Heart left ventricle (tissue), 16 donors: ENCODE results near the gene RAB17. TPM values are rescaled to one million over a fixed set of nuclear protein-coding genes. Genes with fewer than 3 reads are reported as not detected.

Source experiments
- ATAC-seq, 4 donors: fragments of 200-7000 bp; cut with Tn5 transposase; one replicate each; pipeline ENCODE4 v1.9.1; 2020 to 2022; ENCODE audit warnings: moderate library complexity in 4 of 4, mild to moderate bottlenecking in 3 of 4, moderate number of reproducible peaks in 1 of 4
- DNase-seq, 5 donors: peaks; one replicate each; pipeline ENCODE4 v3.0.0-alpha.2; 2020
- H3K27ac ChIP-seq, 12 donors: fragments of 200-600 bp; sonication (generic) in 4 of 12; one replicate each; pipeline versions ENCODE4 v1.5.0 to v1.8.0; 2016 to 2022; ENCODE audit warnings: mild to moderate bottlenecking in 2 of 12
- H3K27me3 ChIP-seq, 9 donors: fragments of 200-600 bp; sonication (generic) in 2 of 9; one replicate each; pipeline versions ENCODE4 v1.5.1 to v1.8.0; 2016 to 2022; ENCODE audit warnings: mild to moderate bottlenecking in 3 of 9
- H3K36me3 ChIP-seq, 9 donors: fragments of 200-600 bp; sonication (generic) in 2 of 9; one replicate each; pipeline versions ENCODE4 v1.5.0 to v1.8.0; 2018 to 2022; ENCODE audit warnings: mild to moderate bottlenecking in 2 of 9
- H3K4me1 ChIP-seq, 12 donors: fragments of 200-600 bp; sonication (generic) in 4 of 12; one replicate each; pipeline versions ENCODE4 v1.5.0 to v1.8.0; 2016 to 2022; ENCODE audit warnings: mild to moderate bottlenecking in 3 of 12
- H3K4me3 ChIP-seq, 12 donors: fragments of 200-600 bp; sonication (generic) in 4 of 12; one replicate each; pipeline versions ENCODE4 v1.5.0 to v1.8.0; 2017 to 2022; ENCODE audit warnings: mild to moderate bottlenecking in 9 of 12, moderate library complexity in 4 of 12
- H3K9me3 ChIP-seq, 12 donors: fragments of 200-600 bp; sonication (generic) in 4 of 12; one replicate each; pipeline versions ENCODE4 v1.5.0 to v1.8.0; 2016 to 2022; ENCODE audit warnings: mild to moderate bottlenecking in 1 of 12
- CTCF ChIP-seq, 12 donors: fragments of 200-600 bp; sonication (generic) in 4 of 12; IDR thresholded peaks; one replicate each; pipeline versions ENCODE4 v1.5.0 to v1.8.0; 2018 to 2022; ENCODE audit warnings: antibody characterized with exemption in 12 of 12, mild to moderate bottlenecking in 5 of 12
- POLR2A ChIP-seq, 2 donors: fragments of 450-650 bp; IDR thresholded peaks; one replicate each; pipeline ENCODE4 v1.6.1; 2017; ENCODE audit warnings: antibody characterized with exemption in 2 of 2, mild to moderate bottlenecking in 2 of 2, moderate library complexity in 2 of 2
- WGBS, 4 donors: extraction: QIAGEN DNeasy Blood & Tissue Kit in 2 of 4; methylation state at CpG; one replicate each; pipeline versions ENCODE4 v1.1.5 to v1.1.7; 2013 to 2018; 5-methylcytosine and 5-hydroxymethylcytosine counted together
- intact Hi-C, 10 donors: fragments of 100-400 bp; cut with DNase I; formaldehyde crosslinking; loops; one replicate each; pipeline versions ENCODE4 v1.11.1 to v1.14.2; 2022
- polyA plus RNA-seq, 2 donors: library from polyadenylated mRNA; stranded (reverse); fragments of 200-250 nt; gene quantifications; one replicate each; pipeline ENCODE4 v1.2.3, GENCODE V29; 2013
- total RNA-seq, 9 donors: library from RNA; depleted of rRNA in 2 of 9; stranded (reverse); fragments of >200 nt in 2 of 9; fragmentation: NEBNext Ultra II Directional in 3 of 9; extraction: Animal tissue kit (Norgen Biotek cat#: 25700) in 3 of 9; gene quantifications; one replicate each; pipeline versions ENCODE4 v1.1.0 to v1.2.4, GENCODE V29; 2016 to 2023
- donor health status: ischemic (EF 13 %, LVEDD 7.1; RV severe dilation, severe dysfunction).
- donor health status: healthy with polysubstance abuse.
- donor health status: DM: no; HTN: yes; CAD: no.
- donor health status: DM: no; HTN: no; CAD: no.
- donor health status: ischemic (EF 25% LVEDD 6.9; RV normal size, moderate dysfunction).
- donor health status: ischemic (EF 25% LVEDD 5.7; RV mildly dilated, moderate dysfunction).
- donor health status: healthy.
- donor health status: DM: yes; HTN: yes; CAD: no.
- donor health status: ischemic (EF 35%, LVEDD 5.7; RV mildly dilated, moderate dysfunction).
- donor health status: nonischemic (EF 11% LVEDD 7.7; RV severe dilation, severe dysfunction).
- donor health status: DM: yes; HTN: yes; CAD: no.
- donor health status: PGD.
- donor health status: ischemic (EF 29% LVEDD 5.4; RV normal size, mild dysfunction).
- donor health status: nonischemic (EF 23%, LVEDD 6.1; RV moderate dilation, normal function).

RAB17 gene
- total and polyA plus RNA-seq, 11 donors: 1.1 to 7.3 (median 3.7) TPM

GRCh38 chr2:237530472-237531433, 59.8 kb downstream of the RAB17 start:
- Histone ChIP-seq H3K4me3 (no peak overlapping the region), H3K27me3 (no peaks in the 10 kb centered on the region), H3K36me3 (peaks cover 0 to 23% (median 17%) of the 10 kb centered on the region in 9 donors), H3K9me3 (no peaks in the 10 kb centered on the region), H3K4me1 (no peaks in the 10 kb centered on the region), H3K27ac (no peak overlapping the region)
- WGBS, 4 donors: 86 to 98% (median 94%) methylated on average over 9 to 12 of the region's 12 CpGs
- DNase-seq: no peak
- no peak for ATAC-seq
- intact Hi-C loops: no loop called here
- TF ChIP-seq CTCF (IDR thresholded peaks at IDR 0.05) (no peak), POLR2A (IDR thresholded peaks at IDR 0.05) (no peak)

- no peak for TF ChIP-seq POLR2A (IDR thresholded peaks at IDR 0.05)
- no peak for TF ChIP-seq CTCF (IDR thresholded peaks at IDR 0.05)
- Histone ChIP-seq H3K27ac (no peak overlapping the region), H3K36me3 (peaks cover 0 to 23% (median 19%) of the 10 kb centered on the region in 9 donors), H3K4me1 (no peaks in the 10 kb centered on the region), H3K9me3 (no peaks in the 10 kb centered on the region), H3K27me3 (no peaks in the 10 kb centered on the region), H3K4me3 (no peak overlapping the region)
- DNase-seq (peak in 1 of 5 donors; percentile 23), ATAC-seq (no peak)
- 87 to 89% (median 89%) methylated on average over 15 to 19 of the region's 19 CpGs for WGBS, 4 donors
- intact Hi-C loops: no loop called here
Measured at GRCh38 chr2:237529452-237530402, 60.8 kb downstream of the RAB17 start.

GRCh38 chr2:237527766-237528165, 62.8 kb downstream of the RAB17 start:
- TF ChIP-seq POLR2A (IDR thresholded peaks at IDR 0.05) (no peak), CTCF (IDR thresholded peaks at IDR 0.05) (no peak)
- H3K36me3 ChIP-seq: peaks cover 0 to 23% (median 18%) of the 10 kb centered on the region in 9 donors
- H3K4me3 ChIP-seq: no peak overlapping the region
- H3K27me3 ChIP-seq: no peaks in the 10 kb centered on the region
- DNase-seq (no peak), ATAC-seq (no peak)
- no peaks in the 10 kb centered on the region for H3K9me3 ChIP-seq
- H3K4me1 ChIP-seq: no peaks in the 10 kb centered on the region
- no peak overlapping the region for H3K27ac ChIP-seq
- intact Hi-C loops: no loop called here
- WGBS, 4 donors: 92 to 96% (median 95%) methylated on average over 5 of the region's 5 CpGs
